Transverse colon (tissue), 4 donors: ENCODE data around the gene COL6A5. TPM values are rescaled to one million over a fixed set of nuclear protein-coding genes. Genes with fewer than 3 reads are reported as not detected.
"Not testable (repeated sequence)": the region's sequence is repeated elsewhere in the genome, so short reads cannot be mapped to it uniquely, and the experiment has no call there.

Experiments used
- DNase-seq: peaks from one replicate; pipeline ENCODE4 v3.0.0-alpha.2; 2019
- H3K27ac ChIP-seq, 4 donors: fragments of 200-600 bp; sonication (generic); 2 replicates each; pipeline ENCODE4 v1.5.1; 2016 to 2018; ENCODE audit warnings: inconsistent platforms in 4 of 4
- H3K27me3 ChIP-seq: fragments of 200-600 bp; sonication (generic); 2 replicates; pipeline ENCODE4 v1.5.1; 2017; ENCODE audit warnings: inconsistent platforms
- H3K36me3 ChIP-seq, 4 donors: fragments of 200-600 bp; sonication (generic); 2 replicates each; pipeline ENCODE4 v1.5.1; 2017 to 2019; ENCODE audit warnings: inconsistent platforms in 4 of 4
- H3K4me1 ChIP-seq, 4 donors: fragments of 200-600 bp; sonication (generic); 2 replicates each; pipeline ENCODE4 v1.5.1; 2017 to 2020; ENCODE audit warnings: inconsistent platforms in 4 of 4
- H3K4me3 ChIP-seq, 4 donors: fragments of 200-600 bp; sonication (generic); 1 replicate in 1 of 4; 2 replicates in 3 of 4; pipeline versions ENCODE4 v1.5.1 to v1.6.1; 2017 to 2019; ENCODE audit warnings: inconsistent platforms in 4 of 4
- H3K9me3 ChIP-seq, 2 donors: fragments of 200-600 bp; sonication (generic); 2 replicates each; pipeline ENCODE4 v1.5.1; 2017 to 2019; ENCODE audit warnings: inconsistent platforms in 2 of 2
- CTCF ChIP-seq, 5 experiments: fragments of 200-600 bp in 3 of 5; fragments of 450-650 bp in 2 of 5; sonication (generic) in 3 of 5; IDR thresholded peaks; 1 replicate in 2 of 5; 2 replicates in 3 of 5; pipeline ENCODE4 v1.5.1; 2016 to 2017; ENCODE audit warnings: antibody characterized with exemption in 5 of 5, inconsistent platforms in 3 of 5, mild to moderate bottlenecking in 2 of 5, moderate library complexity in 1 of 5
- EP300 ChIP-seq: sonication (generic); formaldehyde crosslinking; IDR thresholded peaks from one replicate; pipeline ENCODE4 v1.6.1; 2017; ENCODE audit warnings: antibody characterized with exemption, low read depth
- POLR2A ChIP-seq: fragments of 450-650 bp; IDR thresholded peaks from one replicate; pipeline ENCODE4 v1.6.1; 2016; ENCODE audit warnings: antibody characterized with exemption, mild to moderate bottlenecking, moderate library complexity
- POLR2AphosphoS5 ChIP-seq, 3 donors: sonication (generic); formaldehyde crosslinking; IDR thresholded peaks; one replicate each; pipeline ENCODE4 v1.6.1; 2016; ENCODE audit warnings: antibody characterized with exemption in 3 of 3
- WGBS, 2 donors: methylation state at CpG; one replicate each; pipeline ENCODE4 v1.1.5; 2018; ENCODE audit warnings: low coverage in 1 of 2; 5-methylcytosine and 5-hydroxymethylcytosine counted together
- in situ Hi-C, 4 donors: fragments of 200-750 bp; cut with MboI; loops; one replicate each; pipeline versions ENCODE4 v1.15.0 to v1.15.1; 2017; ENCODE audit warnings: low sequenced_read_pairs in 3 of 4, low pct_ligation_motif_present in 1 of 4, low pct_unique_long_range_greater_than_20kb in 1 of 4
- intact Hi-C: fragments of 100-400 bp; cut with DNase I; formaldehyde crosslinking; loops from one replicate; pipeline ENCODE4 v1.15.1; 2023; ENCODE audit warnings: low total_unique reads
- total RNA-seq, 4 donors: library from RNA; depleted of rRNA; stranded (reverse); fragments of >200 nt; gene quantifications; one replicate each; pipeline ENCODE4 v1.1.0, GENCODE V29; 2016

The COL6A5 gene
- total RNA-seq, 4 donors from 2014 or later, result not detected

- no peak for DNase-seq
- no peaks in the 10 kb centered on the region for H3K4me1 ChIP-seq
- WGBS, 2 donors, result 38 to 49% methylated on average over 3 to 5 of the region's 5 CpGs
- intact Hi-C loops, result no loop called here
- no peak overlapping the region for H3K27ac ChIP-seq
- no peak overlapping the region for H3K4me3 ChIP-seq
- H3K9me3 ChIP-seq, result no peaks in the 10 kb centered on the region
- H3K36me3 ChIP-seq, result no peaks in the 10 kb centered on the region
- in situ Hi-C loops, result no loop called here
- H3K27me3 ChIP-seq, result no peaks in the 10 kb centered on the region
- TF ChIP-seq EP300, result no peak
- no peak for TF ChIP-seq CTCF (IDR thresholded peaks at IDR 0.05)
- no peak for TF ChIP-seq POLR2A
- no peak for TF ChIP-seq POLR2AphosphoS5 (IDR thresholded peaks at IDR 0.05)
Measured at GRCh38 chr3:130428871-130429712, 83.6 kb downstream of the COL6A5 start.

- TF ChIP-seq CTCF (IDR thresholded peaks at IDR 0.05) (no peak), POLR2AphosphoS5 (IDR thresholded peaks at IDR 0.05) (no peak), POLR2A (no peak), EP300 (no peak)
- DNase-seq, result no peak
- Histone ChIP-seq H3K4me3 (no peak overlapping the region), H3K27ac (no peak overlapping the region), H3K9me3 (no peaks in the 10 kb centered on the region), H3K27me3 (no peaks in the 10 kb centered on the region), H3K36me3 (no peaks in the 10 kb centered on the region), H3K4me1 (no peaks in the 10 kb centered on the region)
- WGBS, 2 donors, result 40 to 62% methylated on average over 2 of the region's 2 CpGs
- intact Hi-C loops (no loop called here), in situ Hi-C loops (no loop called here)
Measured at GRCh38 chr3:130429713-130430023, 84.2 kb downstream of the COL6A5 start.

GRCh38 chr3:130430266-130430665, 84.8 kb downstream of the COL6A5 start:
- Histone ChIP-seq H3K9me3 (no peaks in the 10 kb centered on the region), H3K4me3 (no peak overlapping the region), H3K4me1 (no peaks in the 10 kb centered on the region), H3K36me3 (no peaks in the 10 kb centered on the region), H3K27ac (no peak overlapping the region), H3K27me3 (no peaks in the 10 kb centered on the region)
- intact Hi-C loops (no loop called here), in situ Hi-C loops (no loop called here)
- no peak for DNase-seq
- TF ChIP-seq CTCF (IDR thresholded peaks at IDR 0.05), result no peak
- no peak for TF ChIP-seq EP300
- no peak for TF ChIP-seq POLR2A
- no peak for TF ChIP-seq POLR2AphosphoS5 (IDR thresholded peaks at IDR 0.05)

- H3K27ac ChIP-seq, H3K36me3 ChIP-seq, H3K27me3 ChIP-seq, in situ Hi-C loops, DNase-seq, H3K9me3 ChIP-seq, H3K4me1 ChIP-seq, H3K4me3 ChIP-seq, intact Hi-C loops: not testable (repeated sequence)
- WGBS, 2 donors, result 80 to 87% methylated on average over 4 to 10 of the region's 10 CpGs
Measured at GRCh38 chr3:130432086-130432485, 86.6 kb downstream of the COL6A5 start.

GRCh38 chr3:130433306-130433705, 87.8 kb downstream of the COL6A5 start:
- TF ChIP-seq POLR2AphosphoS5 (IDR thresholded peaks at IDR 0.05) (no peak), CTCF (IDR thresholded peaks at IDR 0.05) (no peak), EP300 (no peak), POLR2A (no peak)
- no peak overlapping the region for H3K4me3 ChIP-seq
- no peak for DNase-seq
- H3K27ac ChIP-seq, result no peak overlapping the region
- in situ Hi-C loops, result no loop called here
- intact Hi-C loops, result no loop called here
- H3K9me3 ChIP-seq, result no peaks in the 10 kb centered on the region
- H3K27me3 ChIP-seq, result no peaks in the 10 kb centered on the region
- H3K36me3 ChIP-seq, result no peaks in the 10 kb centered on the region
- 43 to 59% methylated on average over 1 of the region's 1 CpG for WGBS, 2 donors
- no peaks in the 10 kb centered on the region for H3K4me1 ChIP-seq
